Measurements from ENCODE around the gene UBE3D.

GRCh38 chr6:83061190-83061589, 4.5 kb downstream of the UBE3D start:
- TF ChIP-seq CTCF (conservative IDR thresholded peaks at IDR 0.05; ENCODE audit: low read depth, low read length) (no peak), EZH2 (IDR thresholded peaks at IDR 0.05; ENCODE audit: borderline replicate concordance, low read depth, low read length, poor library complexity, severe bottlenecking) (no peak)
